Airway epithelial cell (primary cell): Measurements from ENCODE around the gene TMSB15A. TPM values are rescaled to one million over a fixed set of nuclear protein-coding genes. Genes with fewer than 3 reads are reported as not detected.

Experiments
- total RNA-seq: library from RNA; depleted of rRNA; stranded (reverse); fragments of >200 nt; gene quantifications from 2 replicates; pipeline ENCODE4 v1.2.3, GENCODE V29; 2015

Gene TMSB15A
- 1.1 and 4.3 TPM in 2 replicates for total RNA-seq

GRCh38 chrX:102515975-102516941 lies at the start of gene TMSB15A:
Gene TMSB15A, minus strand, starts transcription at chrX:102516739.

GRCh38 chrX:102471762-102472220 lies 44.7 kb downstream of the TMSB15A start, which contains the start of gene TCP11X2:
Gene TCP11X2, minus strand, starts transcription at chrX:102471812.

Other genes starting within 250 kb of the TMSB15A start
- gene NXF2B, start 76.7 kb downstream of the TMSB15A start, total RNA-seq: not detected in 2 replicates
- not detected in 2 replicates for gene TCP11X2, start 44.9 kb downstream of the TMSB15A start, total RNA-seq
- gene ARMCX5, start 82.8 kb upstream of the TMSB15A start, total RNA-seq: 4.9 and 9.7 TPM in 2 replicates
- gene GPRASP1, start 134.7 kb upstream of the TMSB15A start, total RNA-seq: 0.14 and 1.1 TPM in 2 replicates
- gene GPRASP2, start 195.7 kb upstream of the TMSB15A start, total RNA-seq: 4.7 and 5.1 TPM in 2 replicates
- 0.51 and 0.85 TPM in 2 replicates for gene GPRASP3, start 204.0 kb upstream of the TMSB15A start, total RNA-seq